HG03135 (cell line): ENCODE results near the gene MPV17L2.
A peak's percentile ranks its signal among the peaks of the same experiment; 100 is the strongest.
"Not testable (repeated sequence)": the region's sequence is repeated elsewhere in the genome, so short reads cannot be mapped to it uniquely, and the experiment has no call there.

ENCODE experiments used
- ATAC-seq: cut with Tn5 transposase; IDR thresholded peaks from one replicate; pipeline ENCODE4 v1.9.1; 2021; ENCODE audit warnings: mild to moderate bottlenecking, moderate library complexity; ENCODE audit not compliant: unreplicated experiment

The MPV17L2 gene

GRCh38 chr19:18192673-18193387, at the start of gene MPV17L2:
TSS of gene MPV17L2 (plus strand) at chr19:18193218. CDS start at chr19:18193282, 64 bp downstream.
- peak; percentile 84 for ATAC-seq

- ATAC-seq = no peak
These were observed 49.1 kb upstream of the MPV17L2 start for GRCh38 chr19:18143902-18144301.

DNA sequence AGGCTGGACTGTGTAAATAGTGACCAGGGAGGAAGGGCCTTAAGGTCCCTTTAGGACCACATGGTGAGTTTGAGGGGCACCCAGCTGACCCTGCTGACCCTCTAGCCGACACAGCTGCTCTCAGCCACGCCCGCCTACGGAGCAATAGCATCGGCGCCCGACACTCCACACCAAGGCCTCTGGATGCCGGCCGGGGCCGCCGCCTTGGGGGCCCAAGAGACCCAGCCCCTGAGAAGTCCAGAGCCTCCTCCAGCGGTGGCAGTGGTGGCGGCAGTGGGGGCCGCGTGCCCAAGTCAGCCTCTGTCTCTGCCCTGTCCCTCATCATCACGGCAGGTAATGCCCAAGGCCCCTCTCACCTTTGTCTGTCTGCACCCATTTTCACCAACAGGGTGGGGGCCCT, 48.7 kb upstream of the MPV17L2 start:
- ATAC-seq = no peak

- no peak for ATAC-seq
These were observed 48.1 kb upstream of the MPV17L2 start for GRCh38 chr19:18144906-18145305.

GRCh38 chr19:18145391-18145999, 47.5 kb upstream of the MPV17L2 start:
- ATAC-seq = no peak

DNA sequence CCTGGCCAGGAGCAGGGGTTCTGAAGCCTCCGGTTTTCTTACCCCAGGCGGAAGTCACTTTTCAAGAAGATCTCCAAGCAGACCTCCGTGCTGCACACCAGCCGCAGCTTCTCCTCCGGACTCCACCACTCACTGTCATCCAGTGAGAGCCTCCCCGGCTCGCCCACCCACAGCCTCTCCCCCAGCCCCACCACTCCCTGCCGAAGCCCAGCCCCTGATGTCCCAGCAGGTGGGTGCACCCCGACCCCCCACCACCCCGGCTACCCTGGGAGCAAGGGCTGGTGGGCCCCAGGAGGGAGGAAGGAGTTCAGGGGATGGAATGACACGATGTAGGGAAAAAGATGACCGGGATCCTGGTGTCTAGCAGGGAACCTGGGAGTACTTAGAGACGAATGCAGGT, 45.6 kb upstream of the MPV17L2 start:
- ATAC-seq = no peak

DNA sequence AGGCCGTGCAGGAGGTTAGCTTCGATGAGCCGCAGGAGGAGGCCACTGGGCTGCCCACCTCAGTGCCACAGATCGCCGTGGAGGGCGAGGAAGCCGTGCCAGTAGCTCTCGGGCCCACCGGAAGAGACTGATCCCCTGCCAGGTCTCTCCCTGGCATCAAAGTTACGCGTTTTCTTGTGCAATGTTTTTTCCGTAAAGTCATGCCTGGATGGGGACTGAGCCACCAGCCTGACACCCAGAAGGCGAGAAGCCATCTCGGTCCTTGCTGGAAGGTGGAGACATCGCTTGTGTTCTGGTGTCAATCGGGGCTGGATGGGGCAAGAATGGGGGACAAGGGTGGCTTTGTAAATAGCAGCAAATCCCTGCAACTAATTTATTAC, 43.4 kb upstream of the MPV17L2 start:
- ATAC-seq = no peak

GRCh38 chr19:18150776-18151624, 42.0 kb upstream of the MPV17L2 start:
- no peak for ATAC-seq

GRCh38 chr19:18152442-18152816, 40.6 kb upstream of the MPV17L2 start:
- ATAC-seq = peak; percentile 62

DNA sequence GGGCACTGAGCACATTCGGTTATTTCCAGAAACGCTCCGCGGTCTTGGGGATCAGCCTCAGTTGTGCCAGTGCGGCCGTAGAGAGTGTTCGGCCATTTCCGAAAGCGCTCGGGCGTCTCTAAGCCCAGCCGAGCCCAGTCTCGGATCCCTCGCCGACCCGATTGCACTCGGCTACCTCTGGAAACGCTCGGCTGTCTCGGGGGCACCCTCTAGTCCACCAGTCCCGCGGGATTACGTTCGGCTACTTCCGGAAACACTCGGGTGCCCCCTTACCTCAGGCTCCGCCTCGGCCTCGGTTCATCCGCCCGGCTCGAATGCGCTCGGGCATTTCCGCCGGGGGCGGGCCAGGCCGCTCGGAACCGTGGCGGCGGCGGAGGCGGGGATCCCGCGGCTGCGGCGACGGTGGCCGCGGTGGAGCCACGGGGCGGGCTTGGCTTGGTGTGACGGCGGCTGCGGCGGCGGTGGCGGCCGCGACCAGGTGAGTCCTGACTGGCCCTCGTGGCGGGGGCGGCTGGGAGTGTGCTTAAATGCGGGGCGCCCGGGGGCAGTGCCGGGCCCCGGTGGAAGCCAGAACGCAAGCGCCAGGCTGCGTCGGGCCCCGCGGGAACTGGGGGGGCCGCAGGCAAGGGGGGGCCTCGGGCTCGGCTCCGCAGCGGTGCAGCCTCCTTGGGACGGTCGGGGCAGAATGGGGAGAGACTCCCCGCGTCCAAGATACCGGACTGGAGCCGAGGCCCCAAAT, 40.0 kb upstream of the MPV17L2 start, which contains the start of gene PIK3R2:
Gene PIK3R2, plus strand, starts transcription at position 347 of the 739 bp plus-strand sequence. CDS start 2,717 bp downstream, outside the sequence.
- ATAC-seq = peak; percentile 73

- no peak for ATAC-seq
These were observed 39.4 kb upstream of the MPV17L2 start for GRCh38 chr19:18153556-18154134.

GRCh38 chr19:18155095-18156087, 37.6 kb upstream of the MPV17L2 start:
- ATAC-seq = no peak

DNA sequence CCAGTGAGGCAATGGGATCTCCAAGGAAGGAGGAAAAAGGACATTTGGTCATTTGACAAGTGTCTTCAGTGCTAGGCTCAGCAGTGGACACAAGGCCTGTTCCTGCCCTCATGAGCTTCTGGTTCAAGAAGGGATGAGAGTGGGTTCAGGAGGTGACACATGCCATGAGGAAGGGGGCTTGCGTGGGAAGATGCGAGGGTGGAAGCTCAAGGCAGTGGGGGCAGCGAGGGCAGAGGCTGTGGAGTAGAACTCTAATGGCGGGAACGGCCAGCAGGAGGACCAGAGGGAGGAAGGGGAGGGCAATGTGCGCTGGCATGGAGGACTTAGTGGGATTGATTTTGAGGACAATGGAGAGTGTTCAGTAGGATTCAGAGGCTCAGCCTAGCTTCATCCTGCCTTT, 36.8 kb upstream of the MPV17L2 start:
- no peak for ATAC-seq

DNA sequence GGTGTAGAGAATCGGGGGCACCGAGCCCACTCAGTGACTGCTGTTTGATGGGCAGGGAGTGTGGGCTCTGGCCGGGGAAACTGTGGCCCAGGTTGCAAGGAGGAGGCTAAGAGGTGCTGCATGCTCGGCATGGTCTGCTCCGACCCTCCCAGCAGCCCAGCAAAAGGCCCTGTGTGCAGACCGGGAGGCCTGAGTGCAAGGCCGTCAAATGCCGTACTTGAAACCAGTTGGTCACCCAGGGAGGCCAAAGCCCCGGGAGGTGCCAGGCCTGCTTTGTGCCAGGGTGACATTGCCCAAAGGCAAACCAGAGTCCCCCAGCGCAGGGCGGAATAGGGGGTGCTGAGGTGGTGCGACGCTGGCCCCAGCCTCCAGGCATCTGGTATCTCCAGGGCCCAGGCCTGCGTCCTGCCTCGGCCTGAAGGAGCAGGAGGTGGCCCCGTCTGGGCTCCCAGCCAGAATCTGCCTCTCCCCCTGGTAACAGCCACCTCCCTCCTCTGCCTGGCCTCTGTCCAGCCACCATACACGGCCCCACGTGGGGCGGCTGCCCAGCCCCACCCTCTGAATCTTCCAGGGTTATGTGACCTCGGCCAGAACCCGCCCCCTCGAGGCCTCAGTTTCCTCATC, 36.1 kb upstream of the MPV17L2 start:
- ATAC-seq = no peak

GRCh38 chr19:18157465-18158063, 35.5 kb upstream of the MPV17L2 start:
- ATAC-seq = no peak

DNA sequence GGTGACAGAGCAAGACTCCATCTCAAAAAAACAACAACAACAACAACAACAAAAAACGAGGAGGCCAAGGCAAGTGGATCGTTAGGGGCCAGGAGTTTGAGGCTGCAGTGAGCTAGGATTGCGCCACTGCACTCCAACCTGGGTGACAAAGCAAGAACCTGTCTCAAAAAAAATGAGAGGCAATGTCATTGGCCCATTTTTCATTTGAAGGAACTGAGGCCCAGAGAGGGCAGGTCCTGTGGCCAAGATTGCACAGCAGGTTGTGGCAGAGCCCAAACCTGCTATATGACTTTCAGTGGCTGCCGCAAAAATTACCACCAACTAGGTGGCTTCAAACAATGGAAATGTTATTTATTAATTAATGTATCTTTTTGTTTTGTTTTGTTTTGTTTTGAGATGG, 34.6 kb upstream of the MPV17L2 start:
- no peak for ATAC-seq

DNA sequence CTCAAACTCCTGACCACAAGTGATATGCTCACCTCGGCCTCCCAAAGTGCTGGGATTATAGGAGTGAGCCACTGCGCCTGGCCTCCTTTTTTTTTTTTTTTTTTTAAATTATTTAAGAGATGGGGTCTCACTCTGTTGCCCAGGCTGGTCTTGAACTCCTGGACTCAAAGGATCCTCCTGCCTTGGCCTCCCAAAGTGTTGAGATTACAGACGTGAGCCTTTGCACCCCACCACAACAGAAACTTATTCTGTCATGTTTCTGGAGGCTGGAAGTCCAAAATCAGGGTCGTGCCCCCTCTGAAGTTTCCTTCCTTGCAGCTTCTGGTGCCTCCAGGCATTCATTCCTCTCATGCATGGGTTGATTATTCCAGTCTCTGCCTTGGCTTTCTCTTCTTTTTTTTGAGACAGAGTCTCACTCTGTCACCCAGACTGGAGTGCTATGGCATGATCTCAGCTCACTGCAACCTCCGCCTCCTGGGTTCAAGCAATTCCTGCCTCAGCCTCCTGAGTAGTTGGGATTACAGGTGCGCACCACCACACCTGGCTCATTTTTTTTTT, 33.9 kb upstream of the MPV17L2 start:
- ATAC-seq = not testable (repeated sequence)

DNA sequence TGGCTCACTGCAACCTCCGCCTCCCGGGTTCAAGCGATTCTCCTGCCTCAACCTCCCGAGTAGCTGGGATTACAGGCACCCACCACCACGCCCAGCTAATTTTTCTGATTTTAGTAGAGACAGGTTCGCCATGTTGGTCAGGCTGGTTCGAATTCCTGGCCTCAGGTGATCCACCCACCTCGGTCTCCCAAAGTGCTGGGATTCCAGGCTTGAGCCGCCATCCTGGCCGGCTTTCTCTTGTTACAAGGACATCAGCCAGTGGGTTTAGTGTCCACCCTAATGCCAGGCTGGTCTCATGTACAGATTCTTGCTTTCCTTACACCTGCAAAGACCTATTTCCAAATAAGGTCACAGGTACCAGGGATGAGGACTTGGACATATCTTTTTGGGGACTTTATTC, 33.2 kb upstream of the MPV17L2 start:
- no peak for ATAC-seq
